Globus pallidus (tissue), 1 donor: ENCODE results near the gene CLEC12A.
A peak's percentile ranks its signal among the peaks of the same experiment; 100 is the strongest.
"Not testable (repeated sequence)": the region's sequence is repeated elsewhere in the genome, so short reads cannot be mapped to it uniquely, and the experiment has no call there.

Source experiments
- DNase-seq: peaks from one replicate; pipeline ENCODE4 v3.0.0-alpha.2; 2015; ENCODE audit warnings: low spot score

CLEC12A gene

GRCh38 chr12:9971181-9971580 is at the start of gene CLEC12A:
TSS of gene CLEC12A (plus strand) at chr12:9971409. CDS start at chr12:9971597, 188 bp downstream.
- DNase-seq: no peak

DNA sequence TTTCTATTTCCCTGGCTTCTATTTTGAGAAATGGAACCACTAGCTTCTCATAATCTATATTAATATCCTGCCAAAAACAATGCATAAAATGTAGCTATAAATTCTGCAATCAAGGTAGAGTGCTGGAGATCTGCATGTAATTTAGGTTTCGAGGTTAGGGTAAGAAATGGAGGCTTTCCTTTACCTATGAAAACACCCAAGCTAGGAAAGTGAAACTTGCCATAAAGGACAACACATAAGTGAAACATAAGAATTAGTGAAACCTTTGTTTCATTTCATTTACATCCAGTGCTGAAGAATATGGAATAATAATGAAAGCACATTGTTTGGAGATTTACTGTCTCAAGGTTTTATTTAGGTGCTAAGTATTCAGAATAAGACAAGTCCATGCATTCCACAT is 48.8 kb upstream of the CLEC12A start:
- no peak for DNase-seq

- DNase-seq: peak; percentile 39
Observed at GRCh38 chr12:9925705-9926393, 45.4 kb upstream of the CLEC12A start.

DNA sequence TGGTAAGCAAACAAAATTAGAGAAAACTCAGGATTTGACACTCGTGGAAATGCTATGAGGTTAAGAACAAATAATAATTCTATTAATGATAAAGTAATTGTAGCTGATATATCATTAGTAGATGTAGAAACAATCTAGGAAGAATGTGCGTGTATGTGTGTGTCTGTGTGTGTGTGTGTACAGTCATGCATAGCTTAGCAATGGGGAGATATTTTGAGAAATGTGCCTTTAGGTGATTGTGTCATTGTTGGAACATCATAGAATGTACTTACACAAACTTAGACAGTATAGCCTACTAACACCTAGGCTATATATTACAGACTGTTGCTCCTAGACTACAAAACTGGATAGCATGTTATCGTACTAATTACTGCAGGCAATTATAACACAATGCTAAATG is 44.3 kb upstream of the CLEC12A start:
- no peak for DNase-seq

GRCh38 chr12:9928607-9929006 is 42.6 kb upstream of the CLEC12A start:
- DNase-seq: no peak

- DNase-seq: no peak
Observed at GRCh38 chr12:9931245-9931644, 40.0 kb upstream of the CLEC12A start.

GRCh38 chr12:9932270-9932669 is 38.9 kb upstream of the CLEC12A start, which contains the start of gene CLEC2A:
TSS of gene CLEC2A (minus strand) at chr12:9932370. CDS start at chr12:9932329, 41 bp downstream.
- no peak for DNase-seq

DNA sequence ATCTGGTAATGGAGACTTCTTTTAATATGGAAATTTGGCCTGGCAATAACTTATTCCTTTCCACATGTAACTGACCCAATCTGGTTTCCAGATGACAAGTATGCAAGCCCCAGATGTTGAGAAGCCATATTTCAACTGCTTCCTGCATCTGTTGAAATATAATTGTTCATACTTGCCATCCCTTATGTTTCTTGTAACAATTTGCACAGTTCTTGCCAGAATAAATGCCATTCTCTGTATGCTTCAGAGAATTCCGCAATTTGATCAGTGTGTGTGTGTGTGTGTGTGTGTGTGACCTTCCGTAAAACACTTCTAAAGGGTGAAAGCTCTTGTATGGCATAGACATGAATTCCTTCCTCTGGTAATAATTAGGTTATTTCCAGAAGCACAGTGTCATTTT is 37.3 kb upstream of the CLEC12A start:
- no peak for DNase-seq

DNA sequence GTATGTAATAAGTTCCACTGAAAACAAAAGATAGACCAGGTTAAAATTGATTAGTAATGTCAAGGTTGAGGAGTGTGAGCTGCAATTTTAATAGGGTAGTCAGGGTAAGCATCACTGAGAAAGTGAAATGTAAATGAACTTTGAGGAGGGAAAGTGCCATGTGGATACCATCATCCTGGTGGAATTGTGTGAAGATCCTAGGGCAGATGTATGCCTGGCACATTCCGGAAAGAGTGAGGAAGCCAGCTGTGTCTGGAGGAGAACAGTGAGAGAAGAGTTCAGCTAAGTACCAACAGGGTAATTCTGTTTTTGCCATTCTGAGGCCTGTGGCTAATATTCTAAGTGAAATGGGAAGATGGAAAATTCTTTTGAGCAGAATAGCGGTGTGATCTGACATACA is 36.2 kb upstream of the CLEC12A start:
- no peak for DNase-seq

GRCh38 chr12:9936591-9936990 is 34.6 kb upstream of the CLEC12A start:
- DNase-seq: no peak

GRCh38 chr12:9940375-9940774 is 30.8 kb upstream of the CLEC12A start:
- DNase-seq: peak; percentile 18

GRCh38 chr12:9941838-9942237 is 29.4 kb upstream of the CLEC12A start:
- no peak for DNase-seq

- no peak for DNase-seq
Observed at GRCh38 chr12:9943240-9943639, 28.0 kb upstream of the CLEC12A start.

- DNase-seq: no peak
Observed at GRCh38 chr12:9944391-9944790, 26.8 kb upstream of the CLEC12A start.

DNA sequence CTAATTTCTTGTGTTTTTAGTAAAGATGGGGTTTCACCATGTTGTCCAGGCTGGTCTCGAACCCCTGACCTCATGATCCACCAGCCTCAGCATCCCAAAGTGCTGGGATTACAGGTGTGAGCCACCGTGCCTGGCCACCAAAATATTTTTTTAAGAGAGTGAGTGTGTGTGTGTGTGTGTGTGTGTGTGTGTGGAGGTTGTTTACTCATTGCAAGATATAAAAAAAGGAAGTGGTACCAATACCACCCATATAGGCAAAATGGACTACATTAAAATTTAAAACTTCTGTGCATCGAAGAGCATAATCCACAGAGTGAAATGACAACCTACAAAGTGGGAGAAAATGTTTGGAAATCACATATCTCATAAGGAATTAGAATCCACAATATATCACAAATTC is 23.5 kb upstream of the CLEC12A start:
- no peak for DNase-seq

GRCh38 chr12:9948606-9949296 is 22.5 kb upstream of the CLEC12A start:
- no peak for DNase-seq

DNA sequence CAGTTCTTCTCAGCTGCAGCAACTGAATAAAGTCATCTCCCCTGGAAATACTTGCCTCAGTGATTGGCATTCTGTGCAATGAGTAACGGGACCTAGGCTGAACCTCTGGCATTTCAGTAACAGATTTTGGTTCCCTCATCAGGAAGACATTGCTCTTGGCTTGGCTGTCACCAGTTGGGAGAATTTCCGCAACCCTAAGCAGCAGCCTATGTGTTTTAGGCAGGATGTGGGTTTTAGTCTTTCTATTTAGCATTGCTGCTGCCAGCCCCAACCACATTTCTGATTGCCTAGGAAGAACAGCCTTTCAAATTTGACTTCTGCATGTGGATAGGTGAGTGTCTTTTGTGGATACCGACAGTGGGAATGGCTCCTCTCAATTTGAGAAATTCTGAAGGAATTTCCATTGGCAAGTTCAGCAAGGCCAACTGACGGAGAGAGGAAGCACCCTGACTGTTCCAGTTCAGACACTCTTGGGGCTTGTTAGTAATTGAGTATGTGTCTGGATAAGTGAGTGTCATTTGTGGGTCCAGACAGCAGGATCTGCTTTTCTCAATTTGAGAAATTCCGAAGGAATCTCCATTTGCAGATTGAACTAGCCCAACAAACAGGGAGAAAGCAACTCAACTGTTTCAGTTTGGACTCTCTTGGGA is 20.1 kb upstream of the CLEC12A start:
- no peak for DNase-seq

GRCh38 chr12:9952954-9953729 is 18.1 kb upstream of the CLEC12A start:
- not testable (repeated sequence) for DNase-seq

DNA sequence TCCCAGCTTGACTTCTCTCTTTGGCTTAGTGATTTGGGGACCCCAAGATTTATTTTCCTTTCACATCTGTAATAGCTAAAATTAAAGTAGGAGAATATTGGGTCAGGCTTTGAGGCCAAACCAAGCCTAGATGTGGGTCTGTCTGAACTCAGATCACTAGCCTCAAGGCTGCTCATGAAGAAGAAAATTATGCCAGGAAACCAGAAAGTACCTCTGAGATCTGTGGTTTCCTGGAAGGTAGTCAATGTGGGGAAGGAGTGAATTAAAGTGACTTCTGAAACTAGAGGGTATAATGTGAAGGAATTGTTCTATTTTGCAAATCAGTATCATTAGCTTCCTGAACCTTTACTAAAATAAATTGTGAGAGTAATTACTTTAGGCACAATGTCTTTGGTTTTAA is 13.4 kb upstream of the CLEC12A start:
- DNase-seq: no peak

- DNase-seq: no peak
Observed at GRCh38 chr12:9960590-9960989, 10.6 kb upstream of the CLEC12A start.

GRCh38 chr12:9961106-9961505 is 10.1 kb upstream of the CLEC12A start:
- no peak for DNase-seq

DNA sequence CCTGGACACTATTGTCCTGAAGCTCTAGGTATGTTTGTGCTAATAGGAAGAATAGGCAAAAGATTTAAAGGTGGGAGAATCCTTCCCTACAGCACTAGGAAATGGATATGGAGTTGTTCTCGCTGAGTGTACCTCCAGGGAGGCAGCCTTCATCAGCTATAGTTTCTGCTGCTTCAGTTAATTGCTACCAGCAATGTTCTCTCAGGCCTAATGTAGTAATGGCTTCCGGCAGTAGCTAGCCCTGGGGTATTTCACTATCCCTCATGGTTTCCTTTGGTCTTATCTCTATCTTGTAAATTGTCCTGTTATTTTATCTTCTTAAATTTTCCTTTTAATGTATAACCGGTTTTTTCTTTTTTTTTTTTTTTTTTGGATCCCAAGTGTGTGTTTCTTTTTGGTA is 9.3 kb upstream of the CLEC12A start:
- no peak for DNase-seq
